ENCODE measurements around the gene OTOP3. TPM values are rescaled to one million over a fixed set of nuclear protein-coding genes. Genes with fewer than 3 reads are reported as not detected.
"Not testable (repeated sequence)": the region's sequence is repeated elsewhere in the genome, so short reads cannot be mapped to it uniquely, and the experiment has no call there.

Gene OTOP3
- total RNA-seq, 1 experiment from 2014 or later: not detected

DNA sequence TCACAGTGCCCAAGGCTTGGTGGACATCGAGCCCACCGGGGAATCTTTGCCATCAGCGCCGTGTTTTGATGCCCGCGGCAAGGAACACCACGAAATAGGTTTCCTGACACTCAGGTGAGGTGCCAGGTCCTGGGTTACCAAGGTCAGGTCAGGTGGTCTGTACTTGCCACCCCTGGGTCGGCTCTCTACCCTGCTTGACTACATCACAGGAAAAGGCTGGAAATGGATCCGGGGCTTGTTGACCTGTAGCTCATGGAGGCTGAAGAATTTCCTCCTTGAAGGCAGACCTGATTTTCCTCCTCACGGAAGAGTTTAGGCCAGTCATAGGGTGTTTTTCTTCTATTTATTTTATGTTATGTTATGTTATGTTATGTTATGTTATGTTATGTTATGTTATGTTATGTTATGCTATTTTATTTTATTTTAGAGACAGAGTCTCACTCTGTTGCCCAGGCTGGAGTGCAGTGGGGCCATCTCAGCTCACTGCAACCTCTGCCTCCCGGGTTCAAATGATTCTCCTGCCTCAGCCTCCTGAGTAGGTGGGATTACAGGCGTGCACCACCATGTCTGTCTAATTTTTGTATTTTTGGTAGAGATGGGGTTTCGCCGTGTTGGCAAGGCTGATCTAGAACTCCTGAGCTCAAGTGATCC, 47.1 kb downstream of the OTOP3 start:
- peak overlapping the region; percentile 83 for H3K4me3 Mint-ChIP-seq
- peak; percentile 8 for ATAC-seq
- H3K27me3 Mint-ChIP-seq (ENCODE audit: low read depth): peaks cover 33% of the 10 kb centered on the region
- DNase-seq (ENCODE audit: low spot score); H3K9me3 Mint-ChIP-seq; H3K36me3 Mint-ChIP-seq: not testable (repeated sequence)
- ChIA-PET POLR2A (interaction anchor here (0.6 to 1.3 kb wide), 4 partner anchors 11 to 72 kb away, joined by 3 to 10 read pairs (median 3); partner anchors contain the start of gene MRPL58), CTCF (interaction anchor here (0.9 to 2.5 kb wide), 10 partner anchors 10 to 131 kb away, joined by 3 to 28 read pairs (median 4); partner anchors contain the start of genes HID1, MRPL58 and USH1G)
- TF ChIP-seq, protein P1, sequence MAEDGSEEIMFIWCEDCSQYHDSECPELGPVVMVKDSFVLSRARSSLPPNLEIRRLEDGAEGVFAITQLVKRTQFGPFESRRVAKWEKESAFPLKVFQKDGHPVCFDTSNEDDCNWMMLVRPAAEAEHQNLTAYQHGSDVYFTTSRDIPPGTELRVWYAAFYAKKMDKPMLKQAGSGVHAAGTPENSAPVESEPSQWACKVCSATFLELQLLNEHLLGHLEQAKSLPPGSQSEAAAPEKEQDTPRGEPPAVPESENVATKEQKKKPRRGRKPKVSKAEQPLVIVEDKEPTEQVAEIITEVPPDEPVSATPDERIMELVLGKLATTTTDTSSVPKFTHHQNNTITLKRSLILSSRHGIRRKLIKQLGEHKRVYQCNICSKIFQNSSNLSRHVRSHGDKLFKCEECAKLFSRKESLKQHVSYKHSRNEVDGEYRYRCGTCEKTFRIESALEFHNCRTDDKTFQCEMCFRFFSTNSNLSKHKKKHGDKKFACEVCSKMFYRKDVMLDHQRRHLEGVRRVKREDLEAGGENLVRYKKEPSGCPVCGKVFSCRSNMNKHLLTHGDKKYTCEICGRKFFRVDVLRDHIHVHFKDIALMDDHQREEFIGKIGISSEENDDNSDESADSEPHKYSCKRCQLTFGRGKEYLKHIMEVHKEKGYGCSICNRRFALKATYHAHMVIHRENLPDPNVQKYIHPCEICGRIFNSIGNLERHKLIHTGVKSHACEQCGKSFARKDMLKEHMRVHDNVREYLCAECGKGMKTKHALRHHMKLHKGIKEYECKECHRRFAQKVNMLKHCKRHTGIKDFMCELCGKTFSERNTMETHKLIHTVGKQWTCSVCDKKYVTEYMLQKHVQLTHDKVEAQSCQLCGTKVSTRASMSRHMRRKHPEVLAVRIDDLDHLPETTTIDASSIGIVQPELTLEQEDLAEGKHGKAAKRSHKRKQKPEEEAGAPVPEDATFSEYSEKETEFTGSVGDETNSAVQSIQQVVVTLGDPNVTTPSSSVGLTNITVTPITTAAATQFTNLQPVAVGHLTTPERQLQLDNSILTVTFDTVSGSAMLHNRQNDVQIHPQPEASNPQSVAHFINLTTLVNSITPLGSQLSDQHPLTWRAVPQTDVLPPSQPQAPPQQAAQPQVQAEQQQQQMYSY (CRISPR knock-in tag; IDR thresholded peaks at IDR 0.05): peak; percentile 59; the same call in 1 of the 2 replicates
- TF ChIP-seq ZNF121 (CRISPR knock-in tag; IDR thresholded peaks at IDR 0.05): peak; percentile 65; the same call in 1 of the 2 replicates
- TF ChIP-seq, protein P2, sequence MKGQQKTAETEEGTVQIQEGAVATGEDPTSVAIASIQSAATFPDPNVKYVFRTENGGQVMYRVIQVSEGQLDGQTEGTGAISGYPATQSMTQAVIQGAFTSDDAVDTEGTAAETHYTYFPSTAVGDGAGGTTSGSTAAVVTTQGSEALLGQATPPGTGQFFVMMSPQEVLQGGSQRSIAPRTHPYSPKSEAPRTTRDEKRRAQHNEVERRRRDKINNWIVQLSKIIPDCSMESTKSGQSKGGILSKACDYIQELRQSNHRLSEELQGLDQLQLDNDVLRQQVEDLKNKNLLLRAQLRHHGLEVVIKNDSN (CRISPR knock-in tag; IDR thresholded peaks at IDR 0.05): 0 out of 2 replicates have a peak, but pooled peaks have one; percentile 6
- peaks cover 22% of the 10 kb centered on the region for H3K4me1 Mint-ChIP-seq
- H3K27ac Mint-ChIP-seq: 0 out of 2 replicates have a peak overlapping the region, but pooled peaks have one; percentile 19

DNA sequence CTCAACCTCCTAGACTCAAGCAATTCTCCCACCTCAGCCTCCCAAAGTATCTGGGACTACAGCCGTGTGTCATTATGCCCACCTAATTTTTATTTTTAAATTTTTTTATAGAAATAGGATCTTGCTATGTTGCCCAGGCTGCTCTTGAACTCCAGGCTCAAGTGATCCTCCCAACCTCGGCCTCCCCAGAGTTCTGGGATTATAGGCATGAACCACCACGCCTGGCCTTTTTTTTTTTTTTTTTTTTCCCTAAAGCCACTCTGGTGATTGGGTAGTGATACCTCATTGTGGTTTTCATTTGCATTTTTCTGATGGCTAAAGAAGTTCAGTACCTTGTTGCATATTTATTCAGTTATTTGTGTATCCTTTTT, 50.5 kb downstream of the OTOP3 start:
- Mint-ChIP-seq H3K36me3 (no peaks in the 10 kb centered on the region), H3K27ac (peak overlapping the region; percentile 100; the same call in 1 of the 2 replicates), H3K9me3 (no peaks in the 10 kb centered on the region), H3K4me3 (peak overlapping the region; percentile 97), H3K4me1 (peaks cover 23% of the 10 kb centered on the region), H3K27me3 (ENCODE audit: low read depth) (peaks cover 10% of the 10 kb centered on the region)
- ChIA-PET POLR2A (no interaction called here), CTCF (interaction anchor here (0.7 to 1.5 kb wide), 2 partner anchors 25 to 216 kb away, joined by 4 to 11 read pairs; no protein-coding TSS in a partner anchor)
- DNase-seq (ENCODE audit: low spot score) (no peak), ATAC-seq (no peak)
- TF ChIP-seq OVOL2 (CRISPR knock-in tag; IDR thresholded peaks at IDR 0.05; ENCODE audit: borderline replicate concordance) (no peak), ESRRA (CRISPR knock-in tag; IDR thresholded peaks at IDR 0.05; ENCODE audit: borderline replicate concordance) (no peak), FOXJ3 (CRISPR knock-in tag; IDR thresholded peaks at IDR 0.05; ENCODE audit: borderline replicate concordance) (no peak), ZNF121 (CRISPR knock-in tag; IDR thresholded peaks at IDR 0.05) (peak; percentile 33; the same call in 1 of the 2 replicates)
- TF ChIP-seq, protein P3, sequence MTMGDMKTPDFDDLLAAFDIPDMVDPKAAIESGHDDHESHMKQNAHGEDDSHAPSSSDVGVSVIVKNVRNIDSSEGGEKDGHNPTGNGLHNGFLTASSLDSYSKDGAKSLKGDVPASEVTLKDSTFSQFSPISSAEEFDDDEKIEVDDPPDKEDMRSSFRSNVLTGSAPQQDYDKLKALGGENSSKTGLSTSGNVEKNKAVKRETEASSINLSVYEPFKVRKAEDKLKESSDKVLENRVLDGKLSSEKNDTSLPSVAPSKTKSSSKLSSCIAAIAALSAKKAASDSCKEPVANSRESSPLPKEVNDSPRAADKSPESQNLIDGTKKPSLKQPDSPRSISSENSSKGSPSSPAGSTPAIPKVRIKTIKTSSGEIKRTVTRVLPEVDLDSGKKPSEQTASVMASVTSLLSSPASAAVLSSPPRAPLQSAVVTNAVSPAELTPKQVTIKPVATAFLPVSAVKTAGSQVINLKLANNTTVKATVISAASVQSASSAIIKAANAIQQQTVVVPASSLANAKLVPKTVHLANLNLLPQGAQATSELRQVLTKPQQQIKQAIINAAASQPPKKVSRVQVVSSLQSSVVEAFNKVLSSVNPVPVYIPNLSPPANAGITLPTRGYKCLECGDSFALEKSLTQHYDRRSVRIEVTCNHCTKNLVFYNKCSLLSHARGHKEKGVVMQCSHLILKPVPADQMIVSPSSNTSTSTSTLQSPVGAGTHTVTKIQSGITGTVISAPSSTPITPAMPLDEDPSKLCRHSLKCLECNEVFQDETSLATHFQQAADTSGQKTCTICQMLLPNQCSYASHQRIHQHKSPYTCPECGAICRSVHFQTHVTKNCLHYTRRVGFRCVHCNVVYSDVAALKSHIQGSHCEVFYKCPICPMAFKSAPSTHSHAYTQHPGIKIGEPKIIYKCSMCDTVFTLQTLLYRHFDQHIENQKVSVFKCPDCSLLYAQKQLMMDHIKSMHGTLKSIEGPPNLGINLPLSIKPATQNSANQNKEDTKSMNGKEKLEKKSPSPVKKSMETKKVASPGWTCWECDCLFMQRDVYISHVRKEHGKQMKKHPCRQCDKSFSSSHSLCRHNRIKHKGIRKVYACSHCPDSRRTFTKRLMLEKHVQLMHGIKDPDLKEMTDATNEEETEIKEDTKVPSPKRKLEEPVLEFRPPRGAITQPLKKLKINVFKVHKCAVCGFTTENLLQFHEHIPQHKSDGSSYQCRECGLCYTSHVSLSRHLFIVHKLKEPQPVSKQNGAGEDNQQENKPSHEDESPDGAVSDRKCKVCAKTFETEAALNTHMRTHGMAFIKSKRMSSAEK (CRISPR knock-in tag; IDR thresholded peaks at IDR 0.05; ENCODE audit: borderline replicate concordance): no peak
- TF ChIP-seq, protein P4, sequence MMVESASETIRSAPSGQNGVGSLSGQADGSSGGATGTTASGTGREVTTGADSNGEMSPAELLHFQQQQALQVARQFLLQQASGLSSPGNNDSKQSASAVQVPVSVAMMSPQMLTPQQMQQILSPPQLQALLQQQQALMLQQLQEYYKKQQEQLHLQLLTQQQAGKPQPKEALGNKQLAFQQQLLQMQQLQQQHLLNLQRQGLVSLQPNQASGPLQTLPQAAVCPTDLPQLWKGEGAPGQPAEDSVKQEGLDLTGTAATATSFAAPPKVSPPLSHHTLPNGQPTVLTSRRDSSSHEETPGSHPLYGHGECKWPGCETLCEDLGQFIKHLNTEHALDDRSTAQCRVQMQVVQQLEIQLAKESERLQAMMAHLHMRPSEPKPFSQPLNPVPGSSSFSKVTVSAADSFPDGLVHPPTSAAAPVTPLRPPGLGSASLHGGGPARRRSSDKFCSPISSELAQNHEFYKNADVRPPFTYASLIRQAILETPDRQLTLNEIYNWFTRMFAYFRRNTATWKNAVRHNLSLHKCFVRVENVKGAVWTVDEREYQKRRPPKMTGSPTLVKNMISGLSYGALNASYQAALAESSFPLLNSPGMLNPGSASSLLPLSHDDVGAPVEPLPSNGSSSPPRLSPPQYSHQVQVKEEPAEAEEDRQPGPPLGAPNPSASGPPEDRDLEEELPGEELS (CRISPR knock-in tag; IDR thresholded peaks at IDR 0.05): no peak
